ENCODE results near the gene LETM1.

Gene LETM1

DNA sequence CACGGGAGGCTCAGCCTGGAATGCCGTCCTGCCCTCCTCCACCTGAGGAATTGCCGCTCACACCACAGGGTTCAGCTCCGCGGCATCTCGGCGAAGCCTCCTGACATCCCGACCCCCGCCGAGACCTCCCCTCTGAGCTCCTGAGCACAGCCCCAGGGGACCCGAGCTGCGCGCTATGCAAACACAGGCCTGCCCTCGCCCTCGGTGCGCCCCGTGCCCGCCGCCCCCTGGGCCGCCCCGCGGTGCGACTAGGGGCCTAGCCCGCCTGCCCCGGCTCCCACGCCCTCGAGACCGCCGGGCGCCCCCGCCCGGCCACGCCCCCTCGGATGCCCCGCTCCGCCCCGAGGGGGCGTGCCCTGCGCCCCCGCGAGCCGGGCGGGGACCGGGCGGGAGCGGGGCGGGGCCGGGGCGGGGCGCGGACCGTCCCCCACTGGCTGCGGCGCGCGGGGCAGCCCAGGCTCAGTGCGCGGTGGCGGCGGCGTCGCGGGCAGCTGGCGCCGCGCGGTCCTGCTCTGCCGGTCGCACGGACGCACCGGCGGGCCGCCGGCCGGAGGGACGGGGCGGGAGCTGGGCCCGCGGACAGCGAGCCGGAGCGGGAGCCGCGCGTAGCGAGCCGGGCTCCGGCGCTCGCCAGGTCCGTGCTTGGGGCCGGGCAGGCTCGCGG lies 63.0 kb downstream of the LETM1 start, which contains the start of gene FGFR3:
FGFR3 (plus strand) TSS at position 462 of the 664 bp plus-strand sequence. CDS start 642 bp downstream, outside the sequence.
- Histone ChIP-seq H3K27me3 (ENCODE audit: control insufficient read depth, insufficient read depth, low read length) (peaks cover 30% of the 10 kb centered on the region), H3K4me1 (ENCODE audit: control insufficient read depth, insufficient read depth, low read length) (peaks cover 16% of the 10 kb centered on the region), H3K9ac (ENCODE audit: low read length) (peak within 1 kb of the TSS; percentile 50), H3K36me3 (ENCODE audit: control insufficient read depth, insufficient read depth, low read length) (no peaks in the 10 kb centered on the region), H3K4me3 (ENCODE audit: low read length) (no peak within 1 kb of the TSS), H3K9me3 (ENCODE audit: control insufficient read depth, low read length) (no peaks in the 10 kb centered on the region)

GRCh38 chr4:1792158-1792831 lies 63.7 kb downstream of the LETM1 start:
- H3K9me3 ChIP-seq (ENCODE audit: control insufficient read depth, low read length) = no peaks in the 10 kb centered on the region
- H3K9ac ChIP-seq (ENCODE audit: low read length) = no peak overlapping the region
- peaks cover 27% of the 10 kb centered on the region for H3K27me3 ChIP-seq (ENCODE audit: control insufficient read depth, insufficient read depth, low read length)
- H3K4me3 ChIP-seq (ENCODE audit: low read length) = no peak overlapping the region
- peaks cover 16% of the 10 kb centered on the region for H3K4me1 ChIP-seq (ENCODE audit: control insufficient read depth, insufficient read depth, low read length)
- H3K36me3 ChIP-seq (ENCODE audit: control insufficient read depth, insufficient read depth, low read length) = no peaks in the 10 kb centered on the region

DNA sequence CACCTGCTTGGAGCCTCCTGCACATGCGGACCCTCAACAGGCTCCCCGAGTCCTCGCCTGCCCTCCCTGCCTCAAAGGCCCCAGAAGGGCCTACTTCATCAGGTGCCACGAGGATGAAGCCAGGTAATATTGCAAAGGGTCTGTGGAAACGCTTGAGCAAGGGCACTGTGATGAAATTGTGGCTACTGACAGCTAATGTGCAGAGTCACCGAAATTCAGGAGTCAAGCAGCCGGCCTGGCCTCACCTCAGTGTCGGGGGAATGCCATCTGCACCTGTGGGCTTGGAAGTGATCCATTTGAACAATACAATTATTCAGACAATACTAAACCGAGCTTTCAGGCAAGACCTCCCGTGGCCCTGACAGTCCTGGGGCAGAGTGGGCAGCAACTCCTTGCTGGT lies 66.0 kb downstream of the LETM1 start:
- H3K4me1 ChIP-seq (ENCODE audit: control insufficient read depth, insufficient read depth, low read length) = peaks cover 8% of the 10 kb centered on the region
- H3K4me3 ChIP-seq (ENCODE audit: low read length) = no peak overlapping the region
- no peaks in the 10 kb centered on the region for H3K9me3 ChIP-seq (ENCODE audit: control insufficient read depth, low read length)
- H3K9ac ChIP-seq (ENCODE audit: low read length) = no peak overlapping the region
- no peaks in the 10 kb centered on the region for H3K36me3 ChIP-seq (ENCODE audit: control insufficient read depth, insufficient read depth, low read length)
- peaks cover 14% of the 10 kb centered on the region for H3K27me3 ChIP-seq (ENCODE audit: control insufficient read depth, insufficient read depth, low read length)

- peaks cover 10% of the 10 kb centered on the region for H3K27me3 ChIP-seq (ENCODE audit: control insufficient read depth, insufficient read depth, low read length)
- H3K36me3 ChIP-seq (ENCODE audit: control insufficient read depth, insufficient read depth, low read length) = no peaks in the 10 kb centered on the region
These were observed 66.4 kb downstream of the LETM1 start for GRCh38 chr4:1789552-1789951.

GRCh38 chr4:1788254-1788973 lies 67.5 kb downstream of the LETM1 start:
- H3K36me3 ChIP-seq (ENCODE audit: control insufficient read depth, insufficient read depth, low read length) = no peaks in the 10 kb centered on the region
- no peak overlapping the region for H3K4me3 ChIP-seq (ENCODE audit: low read length)
- H3K4me1 ChIP-seq (ENCODE audit: control insufficient read depth, insufficient read depth, low read length) = peaks cover 14% of the 10 kb centered on the region
- no peaks in the 10 kb centered on the region for H3K9me3 ChIP-seq (ENCODE audit: control insufficient read depth, low read length)
- H3K27me3 ChIP-seq (ENCODE audit: control insufficient read depth, insufficient read depth, low read length) = peaks cover 4% of the 10 kb centered on the region
- no peak overlapping the region for H3K9ac ChIP-seq (ENCODE audit: low read length)

More at GRCh38 chr4:1789552-1789951, 66.4 kb downstream of the LETM1 start:
- no peak overlapping the region for H3K4me3 ChIP-seq (ENCODE audit: low read length)
- no peak overlapping the region for H3K9ac ChIP-seq (ENCODE audit: low read length)
- peaks cover 13% of the 10 kb centered on the region for H3K4me1 ChIP-seq (ENCODE audit: control insufficient read depth, insufficient read depth, low read length)
- no peaks in the 10 kb centered on the region for H3K9me3 ChIP-seq (ENCODE audit: control insufficient read depth, low read length)

DNA sequence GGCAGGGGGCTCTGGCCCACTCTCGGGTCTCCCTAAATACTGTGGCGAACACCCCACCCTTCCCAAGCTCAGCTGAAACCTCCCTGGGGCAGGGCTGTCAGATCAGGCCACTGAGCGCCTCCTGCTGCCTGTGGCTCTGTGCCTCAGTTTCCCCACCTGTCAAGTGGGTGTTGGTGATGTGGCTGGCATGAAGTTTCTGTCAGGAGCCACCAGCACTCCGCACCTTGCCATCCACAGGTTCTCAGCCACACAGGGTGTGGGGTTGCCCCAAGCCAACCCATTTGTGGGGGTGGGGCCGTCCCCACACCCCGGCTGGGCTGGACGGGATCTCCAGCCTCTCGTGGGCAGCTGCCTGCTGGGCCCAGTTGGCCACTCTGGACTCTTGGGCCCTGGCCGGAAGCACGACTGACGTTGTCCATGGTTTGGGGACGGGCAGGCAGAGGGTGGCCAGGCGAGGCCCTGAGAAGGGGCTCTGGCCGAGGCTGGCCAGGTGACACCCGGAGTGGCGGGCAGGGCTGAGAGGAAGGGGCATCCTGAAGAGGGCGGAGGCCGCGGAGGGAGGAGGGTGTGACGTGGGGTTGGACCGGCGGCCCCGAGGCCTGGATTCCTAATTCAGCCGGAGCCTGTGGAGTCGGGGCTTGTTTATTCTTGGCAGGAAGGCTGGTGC lies 68.4 kb downstream of the LETM1 start:
- H3K9me3 ChIP-seq (ENCODE audit: control insufficient read depth, low read length) = no peaks in the 10 kb centered on the region
- peaks cover 1% of the 10 kb centered on the region for H3K27me3 ChIP-seq (ENCODE audit: control insufficient read depth, insufficient read depth, low read length)
- no peak overlapping the region for H3K4me3 ChIP-seq (ENCODE audit: low read length)
- peaks cover 14% of the 10 kb centered on the region for H3K4me1 ChIP-seq (ENCODE audit: control insufficient read depth, insufficient read depth, low read length)
- no peaks in the 10 kb centered on the region for H3K36me3 ChIP-seq (ENCODE audit: control insufficient read depth, insufficient read depth, low read length)
- H3K9ac ChIP-seq (ENCODE audit: low read length) = no peak overlapping the region

DNA sequence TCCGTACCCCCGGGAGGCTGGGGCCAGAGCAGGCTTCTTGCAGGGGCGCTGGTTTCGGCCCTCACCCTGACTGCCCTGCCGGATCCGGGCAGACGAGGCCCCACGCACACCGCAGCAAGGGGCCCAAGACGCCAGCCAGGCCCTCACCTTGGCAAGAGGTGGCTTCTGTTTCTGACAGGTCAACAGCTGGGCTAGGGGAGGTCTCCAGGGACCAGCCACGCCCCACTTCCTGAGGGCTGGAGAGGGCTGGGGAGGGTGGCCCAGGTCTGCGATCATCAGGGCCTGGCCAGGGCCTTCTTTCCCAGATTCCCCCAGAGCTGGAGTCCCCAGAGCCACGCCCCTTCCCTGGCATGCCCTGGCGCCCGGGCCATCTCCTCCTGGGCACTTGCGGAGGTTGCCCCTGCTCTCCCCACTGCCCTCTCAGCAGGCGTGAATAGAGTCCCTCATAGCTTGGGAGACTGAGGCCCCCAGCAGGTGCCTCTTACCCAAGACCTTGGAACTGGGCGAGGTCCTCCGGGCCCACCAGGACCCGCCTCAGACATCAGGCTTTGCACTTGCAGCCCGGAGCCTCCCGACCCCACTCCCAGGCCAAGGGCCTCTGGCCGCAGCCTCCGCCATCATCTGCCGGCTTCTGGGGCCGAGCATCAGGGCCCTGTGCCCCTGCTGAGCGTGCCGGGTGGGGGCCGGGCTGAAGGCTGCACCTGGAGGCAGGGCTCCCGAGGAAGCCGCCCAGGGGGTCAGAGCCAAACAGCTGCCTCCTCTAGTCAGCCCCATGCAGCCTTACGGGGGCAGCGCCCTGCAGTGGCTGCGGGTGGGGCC lies 69.2 kb downstream of the LETM1 start:
- no peaks in the 10 kb centered on the region for H3K36me3 ChIP-seq (ENCODE audit: control insufficient read depth, insufficient read depth, low read length)
- no peaks in the 10 kb centered on the region for H3K27me3 ChIP-seq (ENCODE audit: control insufficient read depth, insufficient read depth, low read length)
- H3K9ac ChIP-seq (ENCODE audit: low read length) = no peak overlapping the region
- H3K4me3 ChIP-seq (ENCODE audit: low read length) = no peak overlapping the region
- H3K4me1 ChIP-seq (ENCODE audit: control insufficient read depth, insufficient read depth, low read length) = peaks cover 14% of the 10 kb centered on the region
- no peaks in the 10 kb centered on the region for H3K9me3 ChIP-seq (ENCODE audit: control insufficient read depth, low read length)

DNA sequence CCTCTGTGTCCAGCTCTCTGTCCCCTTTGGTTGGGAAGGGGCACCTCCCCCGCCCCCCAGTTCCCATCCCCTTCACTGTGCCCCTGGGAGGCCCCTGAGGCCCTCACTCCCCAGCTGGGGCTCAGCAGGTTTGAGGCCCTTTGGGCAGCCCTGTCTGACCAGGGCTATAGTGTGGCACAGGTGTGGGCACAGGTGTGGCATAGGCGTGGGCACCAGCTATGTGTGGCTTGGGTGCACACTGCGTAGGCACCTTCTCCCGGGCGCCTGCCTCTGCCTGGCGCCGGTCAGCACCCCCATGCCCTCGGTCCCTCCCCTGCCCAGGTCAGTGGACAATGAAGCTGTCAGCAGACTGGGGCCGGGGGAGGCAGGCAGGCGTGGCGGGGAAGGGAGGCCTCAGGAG lies 70.4 kb downstream of the LETM1 start:
- Histone ChIP-seq H3K27me3 (ENCODE audit: control insufficient read depth, insufficient read depth, low read length) (no peaks in the 10 kb centered on the region), H3K4me3 (ENCODE audit: low read length) (no peak overlapping the region), H3K4me1 (ENCODE audit: control insufficient read depth, insufficient read depth, low read length) (peaks cover 14% of the 10 kb centered on the region), H3K36me3 (ENCODE audit: control insufficient read depth, insufficient read depth, low read length) (no peaks in the 10 kb centered on the region), H3K9me3 (ENCODE audit: control insufficient read depth, low read length) (no peaks in the 10 kb centered on the region), H3K9ac (ENCODE audit: low read length) (peak overlapping the region; percentile 43)

DNA sequence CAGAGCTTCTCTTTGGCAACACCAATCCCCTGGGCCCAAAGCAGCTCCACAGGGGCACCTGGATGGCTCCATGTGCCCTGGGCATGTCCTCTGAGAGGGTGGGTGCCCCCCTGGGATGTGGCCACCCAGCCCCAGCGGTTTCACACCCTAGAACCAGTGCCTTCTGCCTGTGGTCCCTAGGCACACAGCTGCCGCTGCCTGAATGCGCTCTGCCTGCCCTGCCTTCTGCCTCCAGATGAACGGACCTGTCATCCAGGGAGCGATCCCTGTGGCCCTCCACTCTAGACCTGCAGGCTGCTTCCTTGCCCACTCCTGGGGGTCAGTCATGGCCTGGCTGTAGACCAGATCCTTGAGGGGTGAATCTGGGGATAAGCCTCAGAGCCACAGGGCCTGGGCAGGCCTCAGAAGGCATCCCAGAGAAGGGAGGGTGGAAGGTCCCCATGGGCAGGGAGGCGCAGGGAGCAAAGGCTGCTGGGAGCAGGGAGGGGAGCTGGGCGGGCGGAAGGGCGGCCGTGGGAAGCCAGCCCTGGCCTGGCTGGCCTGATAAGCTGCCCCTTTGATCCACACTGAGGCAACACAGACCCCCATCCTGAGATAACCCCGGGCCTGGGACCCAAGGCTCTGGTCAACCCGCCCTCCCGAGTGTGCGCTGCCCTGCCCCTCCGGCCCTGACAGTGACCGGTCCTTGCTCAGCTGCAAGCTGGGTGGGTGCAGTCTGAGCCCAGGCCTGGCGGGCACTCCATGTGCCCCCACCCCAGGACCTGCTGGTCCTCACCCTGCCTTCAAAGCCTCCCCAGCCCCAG lies 71.0 kb downstream of the LETM1 start:
- Histone ChIP-seq H3K27me3 (ENCODE audit: control insufficient read depth, insufficient read depth, low read length) (peaks cover 2% of the 10 kb centered on the region), H3K9me3 (ENCODE audit: control insufficient read depth, low read length) (no peaks in the 10 kb centered on the region), H3K36me3 (ENCODE audit: control insufficient read depth, insufficient read depth, low read length) (no peaks in the 10 kb centered on the region), H3K4me3 (ENCODE audit: low read length) (no peak overlapping the region), H3K4me1 (ENCODE audit: control insufficient read depth, insufficient read depth, low read length) (peaks cover 14% of the 10 kb centered on the region), H3K9ac (ENCODE audit: low read length) (peak overlapping the region; percentile 43)

DNA sequence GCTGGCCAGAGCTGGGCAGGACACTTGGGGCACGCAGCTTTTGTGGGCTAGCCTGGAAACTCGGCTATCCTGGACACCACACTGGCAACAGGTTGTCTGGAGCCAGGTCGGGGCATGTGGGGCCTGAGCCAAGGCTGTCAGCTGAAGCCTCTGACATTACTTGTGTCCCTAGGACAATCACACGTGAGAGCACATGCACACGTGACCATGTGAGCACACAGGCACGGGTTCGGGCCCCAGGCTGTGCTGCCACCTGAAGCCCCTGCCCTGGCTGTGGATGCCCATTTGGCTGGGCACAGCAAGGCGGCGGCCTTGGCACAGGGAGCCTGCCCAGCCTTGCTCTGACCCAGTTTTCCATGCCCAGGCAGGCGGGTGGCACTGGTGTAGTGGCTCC lies 71.6 kb downstream of the LETM1 start:
- H3K4me1 ChIP-seq (ENCODE audit: control insufficient read depth, insufficient read depth, low read length) = peaks cover 14% of the 10 kb centered on the region
- H3K9ac ChIP-seq (ENCODE audit: low read length) = no peak overlapping the region

GRCh38 chr4:1783970-1784369 lies 72.0 kb downstream of the LETM1 start:
- peaks cover 2% of the 10 kb centered on the region for H3K27me3 ChIP-seq (ENCODE audit: control insufficient read depth, insufficient read depth, low read length)
- no peak overlapping the region for H3K9ac ChIP-seq (ENCODE audit: low read length)
- no peak overlapping the region for H3K4me3 ChIP-seq (ENCODE audit: low read length)
- no peaks in the 10 kb centered on the region for H3K9me3 ChIP-seq (ENCODE audit: control insufficient read depth, low read length)
- H3K4me1 ChIP-seq (ENCODE audit: control insufficient read depth, insufficient read depth, low read length) = peaks cover 14% of the 10 kb centered on the region
- H3K36me3 ChIP-seq (ENCODE audit: control insufficient read depth, insufficient read depth, low read length) = no peaks in the 10 kb centered on the region

More for the DNA sequence above, 71.6 kb downstream of the LETM1 start:
- no peak overlapping the region for H3K4me3 ChIP-seq (ENCODE audit: low read length)
- peaks cover 2% of the 10 kb centered on the region for H3K27me3 ChIP-seq (ENCODE audit: control insufficient read depth, insufficient read depth, low read length)
- no peaks in the 10 kb centered on the region for H3K36me3 ChIP-seq (ENCODE audit: control insufficient read depth, insufficient read depth, low read length)
- H3K9me3 ChIP-seq (ENCODE audit: control insufficient read depth, low read length) = no peaks in the 10 kb centered on the region
